ENCODE results near the gene SEMA3D.

GRCh38 chr7:85039196-85039923 is 147.5 kb downstream of the SEMA3D start:
- TF ChIP-seq ZNF274 (IDR thresholded peaks at IDR 0.05; ENCODE audit: low read depth, low read length) (no peak), YY1 (IDR thresholded peaks at IDR 0.05; ENCODE audit: insufficient read depth, insufficient read length) (no peak), SUZ12 (IDR thresholded peaks at IDR 0.05; ENCODE audit: extremely low read depth, insufficient read depth, insufficient read length) (no peak)
